ENCODE results near the gene R3HDM4. TPM values are rescaled to one million over a fixed set of nuclear protein-coding genes. Genes with fewer than 3 reads are reported as not detected.

The R3HDM4 gene
- total RNA-seq, 1 donor from 2014 or later, result 24.5 TPM

GRCh38 chr19:918481-919198 lies 5.6 kb upstream of the R3HDM4 start:
- DNase-seq (ENCODE audit: low spot score), result no peak
- intact Hi-C loops (cut with DNase I), result no loop called here

- DNase-seq (ENCODE audit: low spot score), result no peak
- intact Hi-C loops (cut with DNase I), result no loop called here
Observed at GRCh38 chr19:918152-918437, 5.1 kb upstream of the R3HDM4 start.

- intact Hi-C loops (cut with DNase I), result no loop called here
- no peak for DNase-seq (ENCODE audit: low spot score)
Observed at GRCh38 chr19:917323-918151, 4.5 kb upstream of the R3HDM4 start, which contains the start of gene KISS1R. TSS of gene KISS1R (plus strand) at chr19:917333. CDS start at chr19:917503, 170 bp downstream.

GRCh38 chr19:916645-917322 lies 3.8 kb upstream of the R3HDM4 start:
- no peak for DNase-seq (ENCODE audit: low spot score)
- intact Hi-C loops (cut with DNase I), result no loop called here

GRCh38 chr19:912181-913079 lies 589 bp downstream of the R3HDM4 start:
- DNase-seq (ENCODE audit: low spot score), result no peak
- intact Hi-C loops (cut with DNase I), result no loop called here

GRCh38 chr19:911197-912033 lies 1.6 kb downstream of the R3HDM4 start:
- no peak for DNase-seq (ENCODE audit: low spot score)
- intact Hi-C loops (cut with DNase I), result no loop called here

- DNase-seq (ENCODE audit: low spot score), result peak; percentile 84
- intact Hi-C loops (cut with DNase I), result no loop called here
Observed at GRCh38 chr19:907183-907853, 5.7 kb downstream of the R3HDM4 start.

GRCh38 chr19:906480-906879 lies 6.5 kb downstream of the R3HDM4 start:
- intact Hi-C loops (cut with DNase I), result no loop called here
- DNase-seq (ENCODE audit: low spot score), result no peak

- intact Hi-C loops (cut with DNase I), result no loop called here
- no peak for DNase-seq (ENCODE audit: low spot score)
Observed at GRCh38 chr19:904545-904944, 8.5 kb downstream of the R3HDM4 start.

GRCh38 chr19:903266-903797 lies 9.7 kb downstream of the R3HDM4 start:
- DNase-seq (ENCODE audit: low spot score), result no peak
- intact Hi-C loops (cut with DNase I), result no loop called here

GRCh38 chr19:902446-903226 lies 10.4 kb downstream of the R3HDM4 start:
- no peak for DNase-seq (ENCODE audit: low spot score)
- intact Hi-C loops (cut with DNase I), result no loop called here

- intact Hi-C loops (cut with DNase I), result no loop called here
- no peak for DNase-seq (ENCODE audit: low spot score)
Observed at GRCh38 chr19:902093-902370, 11.0 kb downstream of the R3HDM4 start.

GRCh38 chr19:901216-902092 lies 11.6 kb downstream of the R3HDM4 start:
- intact Hi-C loops (cut with DNase I), result no loop called here
- DNase-seq (ENCODE audit: low spot score), result no peak

- DNase-seq (ENCODE audit: low spot score), result no peak
- intact Hi-C loops (cut with DNase I), result no loop called here
Observed at GRCh38 chr19:900302-901111, 12.5 kb downstream of the R3HDM4 start.

- DNase-seq (ENCODE audit: low spot score), result no peak
- intact Hi-C loops (cut with DNase I), result no loop called here
Observed at GRCh38 chr19:900043-900301, 13.0 kb downstream of the R3HDM4 start.
